ENCODE data around the gene LHX4.

- TF ChIP-seq ZNF274 (IDR thresholded peaks at IDR 0.05; ENCODE audit: low read depth, low read length) (no peak), YY1 (IDR thresholded peaks at IDR 0.05; ENCODE audit: insufficient read depth, insufficient read length) (no peak)
These were observed 47.9 kb upstream of the LHX4 start for GRCh38 chr1:180181996-180182642.

Measured in NT2/D1 (cell line).